Gastroesophageal sphincter (tissue), 3 donors: ENCODE data around the gene MTMR6.

Source experiments
- POLR2A ChIP-seq, 2 donors: fragments of 450-650 bp; IDR thresholded peaks; one replicate each; pipeline ENCODE4 v1.6.1; 2017; ENCODE audit warnings: antibody characterized with exemption in 2 of 2, mild to moderate bottlenecking in 2 of 2, moderate library complexity in 1 of 2
- POLR2AphosphoS5 ChIP-seq: sonication (generic); formaldehyde crosslinking; IDR thresholded peaks from one replicate; pipeline ENCODE4 v1.6.1; 2017; ENCODE audit warnings: antibody characterized with exemption
- TF ChIP-seq, protein P1 (sequence below), 4 experiments: fragments of 200-600 bp in 2 of 4; fragments of 450-650 bp in 2 of 4; sonication (generic) in 1 of 4; IDR thresholded peaks; one replicate each; pipeline ENCODE4 v1.5.1; 2017 to 2019; ENCODE audit warnings: antibody characterized with exemption in 4 of 4, mild to moderate bottlenecking in 2 of 4, moderate library complexity in 2 of 4

DNA sequence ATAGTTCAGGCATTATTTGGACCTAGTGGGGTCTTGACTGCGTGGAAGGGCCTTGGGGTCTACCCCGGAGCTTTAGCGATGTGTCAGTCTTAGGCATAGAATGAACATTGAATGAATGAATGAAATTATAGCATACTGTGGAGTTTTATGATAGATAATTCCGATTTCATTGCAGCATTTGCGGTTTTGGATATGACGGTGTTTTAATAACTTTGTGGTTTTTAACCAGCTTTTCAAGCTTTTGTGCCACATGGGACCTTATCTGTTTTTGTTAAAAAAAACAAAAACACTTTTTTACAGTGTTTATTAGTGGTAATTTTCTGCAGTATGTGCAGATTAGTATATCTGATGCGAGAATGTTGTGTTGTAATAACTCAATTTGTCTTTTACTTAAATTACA, 14.8 kb upstream of the MTMR6 start:
- TF ChIP-seq, protein P1, sequence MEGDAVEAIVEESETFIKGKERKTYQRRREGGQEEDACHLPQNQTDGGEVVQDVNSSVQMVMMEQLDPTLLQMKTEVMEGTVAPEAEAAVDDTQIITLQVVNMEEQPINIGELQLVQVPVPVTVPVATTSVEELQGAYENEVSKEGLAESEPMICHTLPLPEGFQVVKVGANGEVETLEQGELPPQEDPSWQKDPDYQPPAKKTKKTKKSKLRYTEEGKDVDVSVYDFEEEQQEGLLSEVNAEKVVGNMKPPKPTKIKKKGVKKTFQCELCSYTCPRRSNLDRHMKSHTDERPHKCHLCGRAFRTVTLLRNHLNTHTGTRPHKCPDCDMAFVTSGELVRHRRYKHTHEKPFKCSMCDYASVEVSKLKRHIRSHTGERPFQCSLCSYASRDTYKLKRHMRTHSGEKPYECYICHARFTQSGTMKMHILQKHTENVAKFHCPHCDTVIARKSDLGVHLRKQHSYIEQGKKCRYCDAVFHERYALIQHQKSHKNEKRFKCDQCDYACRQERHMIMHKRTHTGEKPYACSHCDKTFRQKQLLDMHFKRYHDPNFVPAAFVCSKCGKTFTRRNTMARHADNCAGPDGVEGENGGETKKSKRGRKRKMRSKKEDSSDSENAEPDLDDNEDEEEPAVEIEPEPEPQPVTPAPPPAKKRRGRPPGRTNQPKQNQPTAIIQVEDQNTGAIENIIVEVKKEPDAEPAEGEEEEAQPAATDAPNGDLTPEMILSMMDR (IDR thresholded peaks at IDR 0.05), result no peak
- TF ChIP-seq POLR2AphosphoS5 (no peak), POLR2A (IDR thresholded peaks at IDR 0.05) (no peak)
